Activated naive CD8-positive, alpha-beta T cell (primary cell): ENCODE results near the gene SLC50A1.

ENCODE experiments used
- H3K27ac Mint-ChIP-seq: one replicate; pipeline ENCODE4 v1.8.0; 2021; ENCODE audit warnings: mixed read lengths
- H3K27me3 Mint-ChIP-seq: one replicate; pipeline ENCODE4 v1.8.0; 2021; ENCODE audit warnings: mixed read lengths
- H3K36me3 Mint-ChIP-seq: one replicate; pipeline ENCODE4 v1.8.0; 2021; ENCODE audit warnings: mixed read lengths
- H3K4me1 Mint-ChIP-seq: one replicate; pipeline ENCODE4 v1.8.0; 2021; ENCODE audit warnings: low read depth, mixed read lengths
- H3K4me3 Mint-ChIP-seq: one replicate; pipeline ENCODE4 v1.8.0; 2021; ENCODE audit warnings: mild to moderate bottlenecking, mixed read lengths
- H3K9me3 Mint-ChIP-seq: one replicate; pipeline ENCODE4 v1.8.0; 2021; ENCODE audit warnings: low read depth, mixed read lengths

The SLC50A1 gene, protein sequence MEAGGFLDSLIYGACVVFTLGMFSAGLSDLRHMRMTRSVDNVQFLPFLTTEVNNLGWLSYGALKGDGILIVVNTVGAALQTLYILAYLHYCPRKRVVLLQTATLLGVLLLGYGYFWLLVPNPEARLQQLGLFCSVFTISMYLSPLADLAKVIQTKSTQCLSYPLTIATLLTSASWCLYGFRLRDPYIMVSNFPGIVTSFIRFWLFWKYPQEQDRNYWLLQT

DNA sequence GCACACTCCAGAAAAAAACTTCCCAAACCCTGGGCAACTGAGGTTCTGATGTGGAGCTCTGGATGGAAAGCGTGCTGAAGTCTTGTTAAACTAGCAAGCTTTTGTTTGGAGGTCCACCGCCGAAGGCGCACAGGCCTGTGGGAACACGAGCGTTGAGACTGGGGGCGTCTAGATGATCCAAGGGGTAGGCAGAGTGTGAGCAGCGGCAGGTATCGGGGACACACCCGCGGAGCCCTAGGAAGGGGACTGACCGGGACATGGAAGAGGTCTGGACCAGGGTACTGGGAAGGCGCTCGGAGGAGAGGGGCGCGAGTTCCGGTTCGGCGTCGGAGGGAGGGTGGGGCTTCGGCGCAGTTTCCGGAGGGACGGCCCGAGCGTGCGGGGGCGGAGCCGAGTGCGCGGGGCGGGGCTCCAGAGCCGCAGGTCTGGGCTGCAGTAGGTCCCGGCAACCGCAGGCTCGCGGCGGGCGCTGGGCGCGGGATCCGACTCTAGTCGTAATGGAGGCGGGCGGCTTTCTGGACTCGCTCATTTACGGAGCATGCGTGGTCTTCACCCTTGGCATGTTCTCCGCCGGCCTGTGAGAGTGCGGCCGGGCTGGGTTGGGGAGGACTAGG lies at the start of gene SLC50A1:
SLC50A1 (plus strand) TSS at position 438 of the 614 bp plus-strand sequence; CDS start at position 498, 60 bp downstream.
- Mint-ChIP-seq H3K9me3 (no peaks in the 10 kb centered on the region), H3K36me3 (peaks cover 4% of the 10 kb centered on the region), H3K27ac (peak within 1 kb of the TSS; percentile 98), H3K4me1 (peaks cover 45% of the 10 kb centered on the region), H3K4me3 (peak within 1 kb of the TSS; percentile 98), H3K27me3 (no peaks in the 10 kb centered on the region)

DNA sequence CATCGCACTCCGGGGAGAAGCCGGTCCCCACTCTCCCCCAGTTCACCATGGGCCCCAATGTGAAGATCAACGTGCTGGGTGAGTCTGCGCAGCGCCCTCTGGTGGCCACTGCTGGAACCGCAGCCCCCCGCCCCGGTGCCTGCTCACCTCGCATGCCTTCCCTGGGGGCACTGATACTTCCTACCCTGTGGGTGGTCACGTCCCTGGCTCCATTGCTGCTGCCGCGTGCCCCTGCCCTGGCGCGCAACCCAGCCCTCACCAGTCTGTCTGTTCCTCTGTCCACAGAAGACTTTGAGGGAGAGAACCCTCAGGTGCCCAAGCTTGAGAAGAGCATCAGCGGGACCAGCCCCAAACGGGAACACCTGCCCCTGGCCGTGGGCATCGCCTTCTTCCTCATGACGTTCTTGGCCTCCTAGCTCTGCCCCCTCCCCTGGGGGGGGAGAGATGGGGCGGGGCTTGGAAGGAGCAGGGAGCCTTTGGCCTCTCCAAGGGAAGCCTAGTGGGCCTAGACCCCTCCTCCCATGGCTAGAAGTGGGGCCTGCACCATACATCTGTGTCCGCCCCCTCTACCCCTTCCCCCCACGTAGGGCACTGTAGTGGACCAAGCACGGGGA lies 49.4 kb upstream of the SLC50A1 start:
- no peaks in the 10 kb centered on the region for H3K9me3 Mint-ChIP-seq
- peak overlapping the region; percentile 16 for H3K27ac Mint-ChIP-seq
- peaks cover 14% of the 10 kb centered on the region for H3K27me3 Mint-ChIP-seq

DNA sequence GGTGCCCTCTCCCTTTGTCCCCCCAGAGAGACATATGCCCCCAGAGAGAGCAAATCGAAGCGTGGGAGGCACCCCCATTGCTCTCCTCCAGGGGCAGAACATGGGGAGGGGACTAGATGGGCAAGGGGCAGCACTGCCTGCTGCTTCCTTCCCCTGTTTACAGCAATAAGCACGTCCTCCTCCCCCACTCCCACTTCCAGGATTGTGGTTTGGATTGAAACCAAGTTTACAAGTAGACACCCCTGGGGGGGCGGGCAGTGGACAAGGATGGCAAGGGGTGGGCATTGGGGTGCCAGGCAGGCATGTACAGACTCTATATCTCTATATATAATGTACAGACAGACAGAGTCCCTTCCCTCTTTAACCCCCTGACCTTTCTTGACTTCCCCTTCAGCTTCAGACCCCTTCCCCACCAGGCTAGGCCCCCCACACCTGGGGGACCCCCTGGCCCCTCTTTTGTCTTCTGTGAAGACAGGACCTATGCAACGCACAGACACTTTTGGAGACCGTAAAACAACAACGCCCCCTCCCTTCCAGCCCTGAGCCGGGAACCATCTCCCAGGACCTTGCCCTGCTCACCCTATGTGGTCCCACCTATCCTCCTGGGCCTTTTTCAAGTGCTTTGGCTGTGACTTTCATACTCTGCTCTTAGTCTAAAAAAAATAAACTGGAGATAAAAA lies 48.7 kb upstream of the SLC50A1 start:
- peaks cover 34% of the 10 kb centered on the region for H3K4me1 Mint-ChIP-seq
- no peaks in the 10 kb centered on the region for H3K9me3 Mint-ChIP-seq
- H3K27me3 Mint-ChIP-seq: peaks cover 9% of the 10 kb centered on the region
- H3K4me3 Mint-ChIP-seq: no peak overlapping the region
- H3K36me3 Mint-ChIP-seq: no peaks in the 10 kb centered on the region
- no peak overlapping the region for H3K27ac Mint-ChIP-seq

More for the DNA sequence above, 49.4 kb upstream of the SLC50A1 start:
- Mint-ChIP-seq H3K36me3 (no peaks in the 10 kb centered on the region), H3K4me3 (peak overlapping the region; percentile 49), H3K4me1 (peaks cover 37% of the 10 kb centered on the region)

DNA sequence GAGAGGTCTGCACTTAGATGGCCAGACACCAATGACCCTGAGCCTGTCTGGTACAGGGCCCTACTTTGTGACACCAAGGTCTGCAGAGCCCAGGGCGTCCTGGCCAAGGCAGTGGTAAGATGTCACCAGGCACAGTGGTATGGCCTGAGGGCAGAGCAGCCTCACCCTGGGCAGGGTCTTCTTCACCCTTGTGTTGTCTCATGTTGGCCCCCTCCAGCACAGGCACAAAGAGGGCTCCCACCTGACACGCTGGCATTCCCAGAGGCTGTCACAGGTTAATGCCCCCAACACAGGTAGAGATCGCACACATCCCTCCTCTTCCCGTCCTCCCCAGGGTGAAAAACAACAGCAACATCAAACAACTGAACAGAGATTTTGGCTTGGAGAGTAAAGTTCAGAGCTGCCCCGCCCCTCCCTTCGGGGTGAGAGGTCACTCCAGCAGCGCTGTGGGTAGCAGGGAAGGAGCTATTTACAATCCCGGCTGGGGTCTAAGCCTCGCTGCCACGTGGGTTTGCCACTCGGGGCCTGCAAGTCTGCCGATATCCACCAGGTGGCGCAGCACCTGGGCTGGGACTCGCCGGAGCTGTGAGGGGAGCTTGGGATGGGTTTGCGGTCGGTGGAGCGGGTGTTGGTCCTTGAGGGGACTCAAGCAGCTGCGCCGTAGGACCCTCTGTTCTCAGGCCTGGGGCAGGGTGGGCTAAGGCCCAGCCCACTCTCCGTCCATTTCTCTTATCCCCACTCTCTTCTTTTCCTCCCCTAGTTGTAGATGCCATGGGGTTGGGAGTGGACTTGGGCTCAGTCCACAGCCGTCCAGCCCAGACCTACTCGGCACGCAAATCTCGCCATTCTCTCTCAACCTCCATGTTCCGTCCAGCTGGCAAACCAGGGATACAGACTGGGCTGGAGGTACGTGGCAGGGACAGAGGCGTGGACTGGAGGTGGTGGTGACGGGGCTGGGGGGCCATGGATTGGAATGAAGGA lies 44.3 kb upstream of the SLC50A1 start:
- Mint-ChIP-seq H3K27me3 (peaks cover 5% of the 10 kb centered on the region), H3K4me3 (no peak overlapping the region), H3K4me1 (peaks cover 4% of the 10 kb centered on the region), H3K36me3 (no peaks in the 10 kb centered on the region), H3K9me3 (no peaks in the 10 kb centered on the region), H3K27ac (peak overlapping the region; percentile 29)

DNA sequence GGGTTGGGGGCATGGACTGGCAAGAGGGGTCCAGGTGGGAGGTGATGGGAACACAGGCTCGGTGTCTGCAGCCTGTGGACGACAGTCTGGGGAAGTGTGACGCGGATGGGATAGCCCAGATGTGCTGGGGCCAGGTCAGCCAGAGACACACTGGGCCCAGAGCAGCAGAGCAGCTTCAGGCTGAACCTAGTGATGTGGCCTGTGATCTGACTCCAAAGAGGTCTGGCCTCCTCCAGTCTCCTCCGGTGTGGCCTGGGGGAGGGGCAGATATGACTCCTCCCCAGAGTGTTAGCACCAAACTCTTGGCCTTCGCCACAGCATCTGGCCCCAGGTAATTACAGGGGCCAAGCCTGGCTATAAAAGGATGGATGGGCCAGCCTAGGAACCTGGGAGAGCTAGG lies 43.5 kb upstream of the SLC50A1 start:
- Mint-ChIP-seq H3K36me3 (no peaks in the 10 kb centered on the region), H3K4me3 (no peak overlapping the region), H3K27ac (no peak overlapping the region), H3K4me1 (peaks cover 4% of the 10 kb centered on the region), H3K9me3 (no peaks in the 10 kb centered on the region), H3K27me3 (peaks cover 5% of the 10 kb centered on the region)

DNA sequence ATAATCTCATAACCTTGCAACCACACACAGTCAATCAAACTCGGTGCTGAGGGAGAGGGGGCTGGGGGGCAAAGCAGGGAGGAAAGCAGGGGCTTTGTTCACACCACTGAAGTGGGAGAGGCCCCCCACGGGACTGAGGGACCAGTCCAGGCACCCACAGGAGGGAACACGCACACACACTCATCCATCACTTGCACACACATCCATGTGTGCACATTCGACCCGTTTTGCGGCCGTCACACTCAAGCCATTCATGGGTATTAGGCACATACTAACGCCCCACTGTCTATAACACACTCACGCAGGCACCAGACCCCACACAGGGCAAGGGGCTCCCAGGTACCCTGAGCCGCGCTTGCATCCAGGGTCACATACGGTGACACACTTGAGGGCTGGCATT lies 43.0 kb upstream of the SLC50A1 start:
- H3K36me3 Mint-ChIP-seq: no peaks in the 10 kb centered on the region

DNA sequence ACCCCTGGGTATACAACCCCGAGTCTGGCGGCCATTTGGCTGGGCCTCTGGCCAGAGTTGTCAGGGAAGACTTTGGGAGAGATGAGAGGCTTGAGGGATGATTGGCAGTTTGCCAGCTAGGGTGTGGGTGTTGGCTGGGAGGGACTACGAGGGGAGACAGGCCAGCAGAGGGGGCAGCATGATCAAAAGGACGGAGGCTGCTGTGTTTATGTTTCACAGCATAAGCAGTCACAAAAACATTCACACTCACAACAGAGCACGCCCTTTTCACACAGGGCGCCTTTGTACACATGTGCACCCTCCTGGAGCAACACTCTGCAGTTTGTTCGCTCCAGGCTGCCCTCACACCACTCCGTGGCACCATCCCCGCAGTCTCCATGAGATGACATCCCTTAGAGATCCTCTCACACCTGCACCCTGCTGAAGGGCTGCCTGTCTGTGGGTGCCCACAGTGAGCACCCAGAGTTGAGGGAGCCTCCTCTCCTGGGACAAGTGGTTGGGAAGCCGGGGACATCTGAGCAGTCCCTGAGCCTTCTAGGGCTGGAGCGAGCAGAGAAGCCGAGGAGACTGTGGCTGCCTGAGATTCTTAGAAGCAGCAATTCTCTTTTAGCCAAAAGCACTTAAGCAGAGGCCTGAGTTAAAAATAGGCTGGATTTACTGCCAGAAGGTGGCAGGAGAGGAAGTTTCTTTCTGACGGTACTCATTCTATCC lies 41.6 kb upstream of the SLC50A1 start:
- Mint-ChIP-seq H3K4me3 (no peak overlapping the region), H3K27ac (no peak overlapping the region), H3K9me3 (no peaks in the 10 kb centered on the region), H3K27me3 (peaks cover 4% of the 10 kb centered on the region), H3K36me3 (no peaks in the 10 kb centered on the region), H3K4me1 (peaks cover 4% of the 10 kb centered on the region)

More for the DNA sequence above, 43.0 kb upstream of the SLC50A1 start:
- Mint-ChIP-seq H3K4me1 (peaks cover 4% of the 10 kb centered on the region), H3K27me3 (peaks cover 5% of the 10 kb centered on the region), H3K9me3 (no peaks in the 10 kb centered on the region), H3K4me3 (no peak overlapping the region), H3K27ac (no peak overlapping the region)

DNA sequence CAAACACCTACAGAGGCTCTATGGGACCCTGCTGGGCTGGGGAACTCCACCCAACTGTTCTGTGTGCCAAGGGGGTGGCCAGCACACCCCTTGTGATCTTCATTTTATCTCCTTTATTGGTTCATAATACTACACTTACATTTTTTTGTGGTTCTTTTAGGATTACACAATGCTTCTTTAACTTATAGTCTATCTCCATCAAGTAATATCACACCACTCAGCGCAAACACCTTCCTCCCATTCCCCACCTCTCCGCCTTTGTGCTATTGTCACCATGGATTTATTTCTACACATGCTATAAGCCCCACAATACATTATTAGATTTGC lies 41.1 kb upstream of the SLC50A1 start:
- Mint-ChIP-seq H3K4me3 (no peak overlapping the region), H3K4me1 (peaks cover 4% of the 10 kb centered on the region), H3K27ac (no peak overlapping the region), H3K36me3 (no peaks in the 10 kb centered on the region), H3K27me3 (peaks cover 4% of the 10 kb centered on the region), H3K9me3 (no peaks in the 10 kb centered on the region)

DNA sequence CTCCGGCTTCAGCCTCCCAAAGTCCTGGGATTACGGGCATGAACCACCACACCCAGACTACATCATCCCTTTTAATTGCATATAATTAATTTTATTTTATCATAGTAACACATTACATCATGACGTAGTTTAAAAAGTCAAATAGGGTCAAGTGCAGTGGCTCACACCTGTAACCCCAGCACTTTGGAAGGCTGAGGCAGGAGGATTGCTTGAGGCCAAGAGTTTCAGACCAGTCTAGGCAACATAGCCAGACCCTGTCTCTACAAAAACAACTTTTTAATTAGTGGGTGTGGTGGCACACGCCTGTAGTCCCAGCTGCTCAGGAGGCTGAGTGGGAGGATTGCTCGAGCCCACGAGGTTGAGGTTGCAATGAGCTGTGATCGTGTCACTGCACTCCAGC lies 36.3 kb upstream of the SLC50A1 start:
- Mint-ChIP-seq H3K27ac (no peak overlapping the region), H3K9me3 (no peaks in the 10 kb centered on the region), H3K27me3 (peaks cover 4% of the 10 kb centered on the region), H3K36me3 (no peaks in the 10 kb centered on the region), H3K4me1 (no peaks in the 10 kb centered on the region), H3K4me3 (no peak overlapping the region)

DNA sequence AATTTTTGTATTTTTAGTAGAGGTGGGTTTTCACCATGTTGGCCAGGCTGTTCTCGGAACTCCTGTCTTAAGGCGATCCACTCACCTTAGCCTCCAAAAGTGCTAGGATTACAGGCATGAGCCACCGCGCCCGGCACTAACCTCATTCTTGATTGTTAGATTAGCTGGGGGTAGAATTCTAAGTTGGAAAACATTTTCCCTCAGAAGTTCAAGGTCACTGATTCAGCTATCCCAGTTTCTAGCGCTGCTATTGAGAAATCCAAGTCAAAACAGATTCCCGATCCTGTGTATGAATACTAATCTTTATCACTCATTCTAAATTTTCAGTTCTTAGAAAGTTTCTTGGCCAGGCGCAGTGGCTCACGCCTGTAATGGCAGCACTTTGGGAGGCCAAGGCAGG lies 32.3 kb upstream of the SLC50A1 start:
- H3K9me3 Mint-ChIP-seq: no peaks in the 10 kb centered on the region
- H3K36me3 Mint-ChIP-seq: no peaks in the 10 kb centered on the region
- H3K4me1 Mint-ChIP-seq: no peaks in the 10 kb centered on the region
- H3K27me3 Mint-ChIP-seq: no peaks in the 10 kb centered on the region
- H3K27ac Mint-ChIP-seq: no peak overlapping the region
- no peak overlapping the region for H3K4me3 Mint-ChIP-seq

DNA sequence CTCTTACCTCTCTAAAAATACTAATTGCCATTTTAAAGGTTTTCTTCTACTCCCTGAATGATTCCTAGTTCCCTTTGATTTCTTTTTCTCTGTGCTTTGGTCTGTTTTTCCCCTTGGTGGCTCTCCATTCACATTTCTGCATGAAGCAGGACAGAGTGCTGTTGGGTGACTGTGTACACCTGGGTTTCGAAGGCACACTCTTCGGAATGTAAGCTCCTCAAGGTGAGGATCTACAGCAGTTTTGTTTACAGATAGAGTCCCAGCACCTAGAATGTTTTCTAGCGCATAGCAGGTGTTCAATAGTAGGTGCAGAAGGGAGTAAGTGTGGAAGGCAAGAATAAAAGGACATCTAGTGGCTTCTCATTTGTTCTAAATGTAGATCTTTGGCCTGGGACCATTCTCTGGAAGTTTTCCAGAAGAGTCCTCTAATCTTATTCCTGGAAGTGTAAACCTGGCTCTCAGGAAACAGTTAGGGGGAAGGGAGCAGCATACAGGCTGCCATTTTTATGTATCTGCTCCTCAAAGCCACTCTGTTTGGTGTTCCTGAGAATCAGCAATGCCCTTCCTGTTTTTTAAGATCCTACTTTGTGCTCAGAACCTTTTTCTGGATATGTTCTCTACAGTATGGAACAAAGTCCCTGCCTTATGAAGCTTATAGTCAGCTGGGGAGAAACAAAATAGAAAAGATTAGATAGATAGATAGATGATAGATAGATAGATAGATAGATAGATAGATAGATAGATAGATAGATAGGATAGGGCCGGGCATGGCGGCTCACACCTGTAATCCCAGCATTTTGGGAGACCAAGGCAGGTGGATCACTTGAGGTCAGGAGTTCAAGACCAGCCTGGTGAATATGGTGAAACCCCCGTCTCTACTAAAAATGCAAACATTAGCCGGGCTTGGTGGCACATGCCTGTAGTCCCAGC lies 30.8 kb upstream of the SLC50A1 start:
- no peak overlapping the region for H3K4me3 Mint-ChIP-seq
- H3K4me1 Mint-ChIP-seq: no peaks in the 10 kb centered on the region
- H3K9me3 Mint-ChIP-seq: no peaks in the 10 kb centered on the region
- no peaks in the 10 kb centered on the region for H3K36me3 Mint-ChIP-seq
- H3K27ac Mint-ChIP-seq: no peak overlapping the region
- H3K27me3 Mint-ChIP-seq: no peaks in the 10 kb centered on the region

DNA sequence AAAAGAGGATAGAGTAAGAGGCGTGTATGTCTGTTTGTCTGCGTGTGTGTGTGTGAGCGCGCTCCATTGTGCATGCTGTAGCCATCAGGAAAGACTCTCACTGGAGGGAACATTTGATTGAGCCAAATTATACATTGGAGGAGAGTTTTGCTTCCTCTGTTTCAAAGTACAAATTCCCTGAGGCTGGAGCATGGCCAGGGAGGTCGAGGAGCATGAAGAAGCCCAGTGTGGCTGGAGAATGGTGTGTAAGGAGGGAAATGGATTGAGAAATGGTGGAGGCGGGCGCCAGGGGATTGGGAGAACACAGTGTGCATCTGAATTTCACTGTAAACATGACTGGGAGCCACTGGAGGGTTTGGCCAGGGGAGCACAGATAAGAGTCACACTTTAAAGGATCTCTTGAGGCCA lies 30.0 kb upstream of the SLC50A1 start:
- Mint-ChIP-seq H3K27me3 (no peaks in the 10 kb centered on the region), H3K27ac (no peak overlapping the region), H3K4me1 (no peaks in the 10 kb centered on the region), H3K9me3 (no peaks in the 10 kb centered on the region), H3K36me3 (no peaks in the 10 kb centered on the region), H3K4me3 (no peak overlapping the region)

DNA sequence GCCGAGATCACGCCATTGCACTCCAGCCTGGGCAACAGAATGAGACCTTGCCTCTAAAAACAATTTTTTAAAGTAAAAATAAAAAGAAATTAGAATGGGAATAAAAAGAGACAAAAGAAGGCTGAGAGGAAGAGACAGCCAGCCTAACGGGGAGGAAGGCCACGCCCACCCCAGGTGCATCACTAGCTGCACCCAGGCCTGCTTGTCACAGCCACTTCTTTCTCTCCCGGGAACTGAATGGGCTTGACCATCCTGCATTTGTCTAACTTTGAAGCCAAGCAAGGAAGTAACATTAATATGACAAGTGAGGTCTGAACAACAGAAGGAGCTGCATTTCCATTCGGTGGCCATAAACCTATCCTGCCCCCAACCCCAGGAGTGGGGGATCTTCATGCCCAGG lies 28.8 kb upstream of the SLC50A1 start:
- no peak overlapping the region for H3K27ac Mint-ChIP-seq
- no peaks in the 10 kb centered on the region for H3K4me1 Mint-ChIP-seq
- no peaks in the 10 kb centered on the region for H3K9me3 Mint-ChIP-seq
- no peaks in the 10 kb centered on the region for H3K36me3 Mint-ChIP-seq
- H3K4me3 Mint-ChIP-seq: no peak overlapping the region
- H3K27me3 Mint-ChIP-seq: no peaks in the 10 kb centered on the region
